Stimulated activated CD4-positive, alpha-beta T cell treated with anti-CD3 and anti-CD28 coated beads, Interleukin-12 subunit alpha, Interleukin-12 subunit beta, amount 100 ng/mL, for 48 hours (primary cell): ENCODE measurements around the gene TMEM184C.

ENCODE experiments used
- DNase-seq, 3 donors: peaks; one replicate each; pipeline ENCODE4 v3.0.0-alpha.2; 2020; ENCODE audit warnings: low read depth in 2 of 3, low spot score in 1 of 3

Gene TMEM184C

GRCh38 chr4:147617173-147617840 lies at the start of gene TMEM184C:
Gene TMEM184C (plus strand): TSS chr4:147617397. CDS start chr4:147617957, 560 bp downstream.
- peak; percentile 97 to 99 (median 98) for DNase-seq

- no peak for DNase-seq
These were observed 46.6 kb upstream of the TMEM184C start for GRCh38 chr4:147570616-147571015.

GRCh38 chr4:147571036-147571770 lies 46.0 kb upstream of the TMEM184C start:
- no peak for DNase-seq

- DNase-seq = no peak
These were observed 41.1 kb upstream of the TMEM184C start for GRCh38 chr4:147576084-147576483.

GRCh38 chr4:147578051-147578476 lies 39.1 kb upstream of the TMEM184C start:
- no peak for DNase-seq

GRCh38 chr4:147578593-147578992 lies 38.6 kb upstream of the TMEM184C start:
- no peak for DNase-seq

- no peak for DNase-seq
These were observed 36.8 kb upstream of the TMEM184C start for GRCh38 chr4:147580396-147580795.

- DNase-seq = no peak
These were observed 35.4 kb upstream of the TMEM184C start for GRCh38 chr4:147581606-147582350.

GRCh38 chr4:147582386-147583060 lies 34.7 kb upstream of the TMEM184C start:
- no peak for DNase-seq

GRCh38 chr4:147583876-147584275 lies 33.3 kb upstream of the TMEM184C start:
- DNase-seq = no peak

GRCh38 chr4:147586032-147586431 lies 31.2 kb upstream of the TMEM184C start:
- DNase-seq = no peak

- DNase-seq = no peak
These were observed 30.6 kb upstream of the TMEM184C start for GRCh38 chr4:147586637-147587036.

GRCh38 chr4:147587041-147587440 lies 30.2 kb upstream of the TMEM184C start:
- DNase-seq = no peak

GRCh38 chr4:147589586-147589985 lies 27.6 kb upstream of the TMEM184C start:
- DNase-seq = no peak

- DNase-seq = peak; percentile 12 to 48 (median 34)
These were observed 26.8 kb upstream of the TMEM184C start for GRCh38 chr4:147590249-147590920.

- no peak for DNase-seq
These were observed 26.1 kb upstream of the TMEM184C start for GRCh38 chr4:147591106-147591505.

- no peak for DNase-seq
These were observed 23.1 kb upstream of the TMEM184C start for GRCh38 chr4:147594107-147594506.

- no peak for DNase-seq
These were observed 22.6 kb upstream of the TMEM184C start for GRCh38 chr4:147594578-147594977.

- no peak for DNase-seq
These were observed 20.8 kb upstream of the TMEM184C start for GRCh38 chr4:147596377-147596776.

- DNase-seq = no peak
These were observed 20.2 kb upstream of the TMEM184C start for GRCh38 chr4:147596981-147597380.

- DNase-seq = no peak
These were observed 19.6 kb upstream of the TMEM184C start for GRCh38 chr4:147597561-147597960.
